Measurements from ENCODE around the gene PLCE1. TPM values are rescaled to one million over a fixed set of nuclear protein-coding genes. Genes with fewer than 3 reads are reported as not detected.
"Not testable (repeated sequence)": the region's sequence is repeated elsewhere in the genome, so short reads cannot be mapped to it uniquely, and the experiment has no call there.

PLCE1 gene
- total and polyA plus RNA-seq, 2 of the 13 experiments (the other 11 are each of a cell fraction or from before 2014, with no cell fraction given), result 0.04 TPM; not detected in 1

- ATAC-seq; DNase-seq (ENCODE audit: low spot score); BruUV-seq (replicated peaks); H3K4me2 ChIP-seq (ENCODE audit: low read depth, low read length); H2AFZ ChIP-seq (ENCODE audit: low read length); H3K36me3 ChIP-seq (replicated peaks in 1 of 2; ENCODE audit: control insufficient read depth in 1 of 2, insufficient read depth in 2 of 2, low read length in 2 of 2); H3K4me3 ChIP-seq (replicated peaks in 1 of 3; ENCODE audit: insufficient read depth in 1 of 3, low read depth in 2 of 3, low read length in 3 of 3); intact Hi-C loops (cut with micrococcal nuclease; ENCODE audit: unreplicated experiment); H3K27ac ChIP-seq (ENCODE audit: extremely low read length, insufficient read depth, low read length); H3K4me1 ChIP-seq (ENCODE audit: insufficient read depth, low read length); H3K9ac ChIP-seq (ENCODE audit: insufficient read depth, low read depth, low read length); H3K9me3 ChIP-seq (ENCODE audit: low read length); H3K79me2 ChIP-seq (ENCODE audit: insufficient read depth, low read length); POLR2A ChIA-PET; in situ Hi-C loops (cut with HindIII; ENCODE audit: extremely low pct_ligation_motif_present, low pct_unique_long_range_greater_than_20kb); H3K27me3 ChIP-seq (ENCODE audit: control insufficient read depth in 1 of 2, insufficient read depth in 2 of 2, low read length in 2 of 2); CTCF ChIA-PET (ENCODE audit: low intra/inter-chr PET ratio, low total read pairs); FAIRE-seq; H4K20me1 ChIP-seq (ENCODE audit: insufficient read depth, low read length): not testable (repeated sequence)
- 66% methylated on average over 7 of the region's 7 CpGs for WGBS (ENCODE audit: low lambda C conversion rate)
Measured at GRCh38 chr10:93960988-93961387, 32.7 kb upstream of the PLCE1 start.

- POLR2A ChIA-PET, result no interaction called here
- no TSS peak for BruUV-seq (replicated peaks)
- Histone ChIP-seq H4K20me1 (ENCODE audit: insufficient read depth, low read length) (no peaks in the 10 kb centered on the region), H3K27ac (ENCODE audit: extremely low read length, insufficient read depth, low read length) (no peak overlapping the region), H3K27me3 (ENCODE audit: control insufficient read depth in 1 of 2, insufficient read depth in 2 of 2, low read length in 2 of 2) (peaks cover 0 to 7% of the 10 kb centered on the region in 2 experiments; a peak in 1 of 5 replicates), H3K4me2 (ENCODE audit: low read depth, low read length) (no peak overlapping the region), H3K9ac (ENCODE audit: insufficient read depth, low read depth, low read length) (no peak overlapping the region), H3K4me1 (ENCODE audit: insufficient read depth, low read length) (no peaks in the 10 kb centered on the region), H3K79me2 (ENCODE audit: insufficient read depth, low read length) (no peaks in the 10 kb centered on the region), H2AFZ (ENCODE audit: low read length) (no peak overlapping the region), H3K9me3 (ENCODE audit: low read length) (no peaks in the 10 kb centered on the region), H3K36me3 (replicated peaks in 1 of 2; ENCODE audit: control insufficient read depth in 1 of 2, insufficient read depth in 2 of 2, low read length in 2 of 2) (no peaks in the 10 kb centered on the region), H3K4me3 (replicated peaks in 1 of 3; ENCODE audit: insufficient read depth in 1 of 3, low read depth in 2 of 3, low read length in 3 of 3) (no peak overlapping the region)
- 0% methylated on average over 1 of the region's 1 CpG for WGBS (ENCODE audit: low lambda C conversion rate)
- no peak for TF ChIP-seq KLF13 (CRISPR knock-in tag; IDR thresholded peaks at IDR 0.05)
- FAIRE-seq (no peak), DNase-seq (ENCODE audit: low spot score) (no peak), ATAC-seq (no peak)
- in situ Hi-C loops (cut with HindIII; ENCODE audit: extremely low pct_ligation_motif_present, low pct_unique_long_range_greater_than_20kb) (no loop called here), intact Hi-C loops (cut with micrococcal nuclease; ENCODE audit: unreplicated experiment) (no loop called here)
- CTCF ChIA-PET (ENCODE audit: low intra/inter-chr PET ratio, low total read pairs), result no interaction called here
Measured at GRCh38 chr10:93962973-93963372, 30.8 kb upstream of the PLCE1 start.

- H3K27ac ChIP-seq (ENCODE audit: extremely low read length, insufficient read depth, low read length), result no peak overlapping the region
- intact Hi-C loops (cut with micrococcal nuclease; ENCODE audit: unreplicated experiment), result no loop called here
- H3K4me3 ChIP-seq (replicated peaks in 1 of 3; ENCODE audit: insufficient read depth in 1 of 3, low read depth in 2 of 3, low read length in 3 of 3), result no peak overlapping the region
- H3K4me1 ChIP-seq (ENCODE audit: insufficient read depth, low read length), result no peaks in the 10 kb centered on the region
- BruUV-seq (replicated peaks), result no TSS peak
- DNase-seq (ENCODE audit: low spot score) (no peak), ATAC-seq (no peak), FAIRE-seq (no peak)
- ChIA-PET CTCF (ENCODE audit: low intra/inter-chr PET ratio, low total read pairs) (no interaction called here), POLR2A (no interaction called here)
- no peak overlapping the region for H2AFZ ChIP-seq (ENCODE audit: low read length)
- no peaks in the 10 kb centered on the region for H4K20me1 ChIP-seq (ENCODE audit: insufficient read depth, low read length)
- no peaks in the 10 kb centered on the region for H3K79me2 ChIP-seq (ENCODE audit: insufficient read depth, low read length)
- no peak overlapping the region for H3K4me2 ChIP-seq (ENCODE audit: low read depth, low read length)
- no peaks in the 10 kb centered on the region for H3K36me3 ChIP-seq (replicated peaks in 1 of 2; ENCODE audit: control insufficient read depth in 1 of 2, insufficient read depth in 2 of 2, low read length in 2 of 2)
- H3K9me3 ChIP-seq (ENCODE audit: low read length), result no peaks in the 10 kb centered on the region
- in situ Hi-C loops (cut with HindIII; ENCODE audit: extremely low pct_ligation_motif_present, low pct_unique_long_range_greater_than_20kb), result no loop called here
- no peak overlapping the region for H3K9ac ChIP-seq (ENCODE audit: insufficient read depth, low read depth, low read length)
- 34% methylated on average over 5 of the region's 5 CpGs for WGBS (ENCODE audit: low lambda C conversion rate)
- peaks cover 0 to 7% of the 10 kb centered on the region in 2 experiments; a peak in 1 of 5 replicates for H3K27me3 ChIP-seq (ENCODE audit: control insufficient read depth in 1 of 2, insufficient read depth in 2 of 2, low read length in 2 of 2)
- no peak for TF ChIP-seq PHF8 (CRISPR knock-in tag; IDR thresholded peaks at IDR 0.05)
- TF ChIP-seq GATA4 (IDR thresholded peaks at IDR 0.05; ENCODE audit: borderline replicate concordance, low read depth), result no peak
- no peak for TF ChIP-seq ZNF776 (CRISPR knock-in tag; IDR thresholded peaks at IDR 0.05)
- no peak for TF ChIP-seq ZXDC (CRISPR knock-in tag; IDR thresholded peaks at IDR 0.05)
- no peak for TF ChIP-seq ZNF34 (CRISPR knock-in tag; IDR thresholded peaks at IDR 0.05; ENCODE audit: borderline replicate concordance)
- TF ChIP-seq UBTF (CRISPR knock-in tag; IDR thresholded peaks at IDR 0.05), result no peak
- TF ChIP-seq ZNF569 (CRISPR knock-in tag; IDR thresholded peaks at IDR 0.05; ENCODE audit: borderline replicate concordance), result no peak
Measured at GRCh38 chr10:93963434-93963833, 30.3 kb upstream of the PLCE1 start.
